Hepatocyte (in vitro differentiated cells): ENCODE data around the gene CRABP1. TPM values are rescaled to one million over a fixed set of nuclear protein-coding genes. Genes with fewer than 3 reads are reported as not detected.

Source experiments
- DNase-seq: peaks from one replicate; pipeline ENCODE4 v3.0.0-alpha.2; 2016; ENCODE audit warnings: low spot score
- H2AFZ ChIP-seq: fragments of 200-600 bp; sonication (generic); 2 replicates; pipeline ENCODE4 v1.6.0; 2016; ENCODE audit warnings: antibody characterized with exemption, mild to moderate bottlenecking
- H3K27ac ChIP-seq: fragments of 200-600 bp; sonication (generic); 2 replicates; pipeline ENCODE4 v1.5.1; 2016; ENCODE audit warnings: mild to moderate bottlenecking
- H3K27me3 ChIP-seq: fragments of 200-600 bp; sonication (generic); 2 replicates; pipeline ENCODE4 v1.6.1; 2016
- H3K36me3 ChIP-seq: fragments of 200-600 bp; sonication (generic); replicated peaks from 2 replicates; pipeline ENCODE4 v1.5.1; 2016; ENCODE audit warnings: low read depth; ENCODE audit not compliant: insufficient read depth
- H3K4me1 ChIP-seq: fragments of 200-600 bp; sonication (generic); 2 replicates; pipeline ENCODE4 v1.5.1; 2016; ENCODE audit warnings: mild to moderate bottlenecking, moderate library complexity; ENCODE audit not compliant: insufficient read depth
- H3K4me2 ChIP-seq: fragments of 200-600 bp; sonication (generic); 2 replicates; pipeline ENCODE4 v1.6.0; 2016
- H3K4me3 ChIP-seq: fragments of 200-600 bp; sonication (generic); 2 replicates; pipeline ENCODE4 v1.5.1; 2016; ENCODE audit warnings: mild to moderate bottlenecking
- H3K79me2 ChIP-seq: fragments of 200-600 bp; sonication (generic); 2 replicates; pipeline ENCODE4 v1.6.0; 2017; ENCODE audit warnings: mild to moderate bottlenecking
- H3K9me2 ChIP-seq: fragments of 200-600 bp; sonication (generic); replicated peaks from 2 replicates; pipeline ENCODE4 v1.6.0; 2017; ENCODE audit warnings: mild to moderate bottlenecking; ENCODE audit not compliant: insufficient read depth
- H3K9me3 ChIP-seq: fragments of 200-600 bp; sonication (generic); 2 replicates; pipeline ENCODE4 v1.5.1; 2016; ENCODE audit warnings: low read depth, mild to moderate bottlenecking
- H4K20me1 ChIP-seq: fragments of 200-600 bp; sonication (generic); 2 replicates; pipeline ENCODE4 v1.6.0; 2016; ENCODE audit warnings: mild to moderate bottlenecking; ENCODE audit not compliant: insufficient read depth, poor library complexity, severe bottlenecking
- CTCF ChIP-seq: fragments of 200-600 bp; sonication (generic); IDR thresholded peaks from 2 replicates; pipeline ENCODE4 v1.5.1; 2016; ENCODE audit warnings: antibody characterized with exemption, mild to moderate bottlenecking; ENCODE audit not compliant: poor library complexity
- EZH2 ChIP-seq: fragments of 200-600 bp; sonication (generic); IDR thresholded peaks from 2 replicates; pipeline ENCODE4 v1.6.1; 2016; ENCODE audit warnings: antibody characterized with exemption, mild to moderate bottlenecking, borderline replicate concordance
- EZH2phosphoT487 ChIP-seq: fragments of 200-600 bp; sonication (generic); IDR thresholded peaks from one replicate; pipeline ENCODE4 v1.6.1; 2018; ENCODE audit warnings: antibody characterized with exemption, mild to moderate bottlenecking, low read depth, moderate library complexity; ENCODE audit not compliant: unreplicated experiment, severe bottlenecking
- WGBS: methylation state at CpG from one replicate; pipeline ENCODE4 v1.1.6; 2016; ENCODE audit warnings: low lambda C conversion rate; ENCODE audit errors: missing lambda C conversion rate; 5-methylcytosine and 5-hydroxymethylcytosine counted together
- polyA plus RNA-seq: library from polyadenylated mRNA; unstranded; fragments of >200 nt; fragmentation: Nextera tagmentation; extraction: Ambion mirVana; gene quantifications from 2 replicates; pipeline ENCODE4 v1.2.1, GENCODE V29; 2016
- total RNA-seq: library from RNA; depleted of rRNA; stranded (reverse); fragments of >200 nt; gene quantifications from 2 replicates; pipeline ENCODE4 v1.2.3, GENCODE V29; 2014

The CRABP1 gene
- total and polyA plus RNA-seq, 2 experiments from 2014 or later: 140 to 179 TPM

GRCh38 chr15:78366342-78366741, 26.2 kb downstream of the CRABP1 start:
- no peak for DNase-seq
- no peaks in the 10 kb centered on the region for H3K79me2 ChIP-seq
- TF ChIP-seq CTCF (no peak), EZH2 (no peak), EZH2phosphoT487 (no peak)
- H3K9me2 ChIP-seq: no peaks in the 10 kb centered on the region
- no peaks in the 10 kb centered on the region for H3K27me3 ChIP-seq
- H3K36me3 ChIP-seq: no peaks in the 10 kb centered on the region
- no peak overlapping the region for H3K27ac ChIP-seq
- H4K20me1 ChIP-seq: no peaks in the 10 kb centered on the region
- WGBS: 96% methylated on average over 5 of the region's 5 CpGs
- H3K4me2 ChIP-seq: no peak overlapping the region
- peaks cover 6% of the 10 kb centered on the region for H3K4me1 ChIP-seq
- H3K4me3 ChIP-seq: no peak overlapping the region
- no peaks in the 10 kb centered on the region for H3K9me3 ChIP-seq
- H2AFZ ChIP-seq: no peak overlapping the region

- Histone ChIP-seq H3K79me2 (no peaks in the 10 kb centered on the region), H3K27ac (no peak overlapping the region), H3K4me1 (peaks cover 14% of the 10 kb centered on the region), H3K4me3 (no peak overlapping the region), H3K9me3 (no peaks in the 10 kb centered on the region), H4K20me1 (no peaks in the 10 kb centered on the region), H3K36me3 (no peaks in the 10 kb centered on the region), H3K9me2 (no peaks in the 10 kb centered on the region), H2AFZ (no peak overlapping the region), H3K27me3 (no peaks in the 10 kb centered on the region), H3K4me2 (no peak overlapping the region)
- peak; percentile 67 for DNase-seq
- 26% methylated on average over 5 of the region's 5 CpGs for WGBS
- TF ChIP-seq CTCF (no peak), EZH2 (no peak), EZH2phosphoT487 (no peak)
These were observed 28.5 kb downstream of the CRABP1 start for GRCh38 chr15:78368651-78369050.

- peaks cover 16% of the 10 kb centered on the region for H3K4me1 ChIP-seq
- no peaks in the 10 kb centered on the region for H3K79me2 ChIP-seq
- H3K4me2 ChIP-seq: no peak overlapping the region
- H3K9me2 ChIP-seq: no peaks in the 10 kb centered on the region
- H2AFZ ChIP-seq: no peak overlapping the region
- WGBS: 55% methylated on average over 3 of the region's 3 CpGs
- no peak overlapping the region for H3K4me3 ChIP-seq
- H4K20me1 ChIP-seq: no peaks in the 10 kb centered on the region
- H3K27me3 ChIP-seq: no peaks in the 10 kb centered on the region
- no peak for DNase-seq
- no peak overlapping the region for H3K27ac ChIP-seq
- TF ChIP-seq EZH2phosphoT487: no peak
- TF ChIP-seq EZH2: no peak
- no peak for TF ChIP-seq CTCF
- H3K36me3 ChIP-seq: no peaks in the 10 kb centered on the region
- H3K9me3 ChIP-seq: no peaks in the 10 kb centered on the region
These were observed 29.0 kb downstream of the CRABP1 start for GRCh38 chr15:78369161-78369560.

- H3K9me3 ChIP-seq: no peaks in the 10 kb centered on the region
- no peaks in the 10 kb centered on the region for H4K20me1 ChIP-seq
- WGBS: 86% methylated on average over 6 of the region's 6 CpGs
- H3K79me2 ChIP-seq: no peaks in the 10 kb centered on the region
- H2AFZ ChIP-seq: no peak overlapping the region
- H3K27me3 ChIP-seq: no peaks in the 10 kb centered on the region
- no peak overlapping the region for H3K4me2 ChIP-seq
- H3K27ac ChIP-seq: no peak overlapping the region
- DNase-seq: no peak
- TF ChIP-seq CTCF: no peak
- no peak for TF ChIP-seq EZH2phosphoT487
- no peak for TF ChIP-seq EZH2
- no peak overlapping the region for H3K4me3 ChIP-seq
- H3K9me2 ChIP-seq: no peaks in the 10 kb centered on the region
- no peaks in the 10 kb centered on the region for H3K36me3 ChIP-seq
- H3K4me1 ChIP-seq: peaks cover 17% of the 10 kb centered on the region
These were observed 29.9 kb downstream of the CRABP1 start for GRCh38 chr15:78370013-78370412.
